Transverse colon (tissue), 4 donors: ENCODE data around the gene GEMIN2.

Source experiments
- EP300 ChIP-seq: sonication (generic); formaldehyde crosslinking; IDR thresholded peaks from one replicate; pipeline ENCODE4 v1.6.1; 2017; ENCODE audit warnings: antibody characterized with exemption, low read depth
- POLR2A ChIP-seq: fragments of 450-650 bp; IDR thresholded peaks from one replicate; pipeline ENCODE4 v1.6.1; 2016; ENCODE audit warnings: antibody characterized with exemption, mild to moderate bottlenecking, moderate library complexity
- POLR2AphosphoS5 ChIP-seq, 3 donors: sonication (generic); formaldehyde crosslinking; IDR thresholded peaks; one replicate each; pipeline ENCODE4 v1.6.1; 2016; ENCODE audit warnings: antibody characterized with exemption in 3 of 3
- TF ChIP-seq, protein P1 (sequence below), 5 experiments: fragments of 200-600 bp in 3 of 5; fragments of 450-650 bp in 2 of 5; sonication (generic) in 3 of 5; IDR thresholded peaks; 1 replicate in 2 of 5; 2 replicates in 3 of 5; pipeline ENCODE4 v1.5.1; 2016 to 2017; ENCODE audit warnings: antibody characterized with exemption in 5 of 5, inconsistent platforms in 3 of 5, mild to moderate bottlenecking in 2 of 5, moderate library complexity in 1 of 5

DNA sequence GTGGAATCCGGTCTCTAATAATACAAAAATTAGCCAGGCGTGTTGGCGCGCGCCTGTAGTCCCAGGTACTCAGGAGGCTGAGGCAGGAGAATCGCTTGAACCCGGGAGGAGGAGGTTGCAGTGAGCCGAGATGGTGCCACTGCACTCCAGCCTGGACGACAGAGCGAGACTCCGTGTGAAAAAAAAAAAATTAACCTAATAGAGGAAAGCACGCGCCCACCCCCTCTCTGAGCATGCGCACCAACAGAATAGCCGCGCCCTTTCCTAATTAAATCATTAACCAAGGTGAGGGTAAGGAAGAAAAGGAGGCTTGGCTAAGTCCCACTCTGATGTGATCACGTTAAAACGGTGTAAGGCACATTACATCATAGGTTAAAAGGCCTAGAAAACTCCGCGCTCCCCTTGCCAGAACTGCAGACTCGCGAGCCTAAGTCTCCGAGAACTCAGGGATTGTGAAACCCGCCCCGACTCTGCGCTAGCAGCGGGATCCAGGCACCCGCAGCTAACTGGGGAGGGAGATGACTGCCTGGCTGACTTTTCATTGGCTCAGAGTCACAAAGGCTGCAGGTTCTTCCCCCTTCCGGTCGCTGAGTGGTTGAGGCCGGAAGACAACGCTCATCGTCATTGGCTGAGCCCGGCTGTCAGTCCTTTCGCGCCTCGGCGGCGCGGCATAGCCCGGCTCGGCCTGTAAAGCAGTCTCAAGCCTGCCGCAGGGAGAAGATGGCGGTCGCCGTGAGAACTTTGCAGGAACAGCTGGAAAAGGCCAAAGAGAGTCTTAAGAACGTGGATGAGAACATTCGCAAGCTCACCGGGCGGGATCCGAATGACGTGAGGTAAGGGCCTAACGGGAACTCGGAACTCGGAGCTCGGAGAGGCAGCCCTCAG lies 60.7 kb downstream of the GEMIN2 start, which contains the start of gene PNN:
- TF ChIP-seq, protein P1, sequence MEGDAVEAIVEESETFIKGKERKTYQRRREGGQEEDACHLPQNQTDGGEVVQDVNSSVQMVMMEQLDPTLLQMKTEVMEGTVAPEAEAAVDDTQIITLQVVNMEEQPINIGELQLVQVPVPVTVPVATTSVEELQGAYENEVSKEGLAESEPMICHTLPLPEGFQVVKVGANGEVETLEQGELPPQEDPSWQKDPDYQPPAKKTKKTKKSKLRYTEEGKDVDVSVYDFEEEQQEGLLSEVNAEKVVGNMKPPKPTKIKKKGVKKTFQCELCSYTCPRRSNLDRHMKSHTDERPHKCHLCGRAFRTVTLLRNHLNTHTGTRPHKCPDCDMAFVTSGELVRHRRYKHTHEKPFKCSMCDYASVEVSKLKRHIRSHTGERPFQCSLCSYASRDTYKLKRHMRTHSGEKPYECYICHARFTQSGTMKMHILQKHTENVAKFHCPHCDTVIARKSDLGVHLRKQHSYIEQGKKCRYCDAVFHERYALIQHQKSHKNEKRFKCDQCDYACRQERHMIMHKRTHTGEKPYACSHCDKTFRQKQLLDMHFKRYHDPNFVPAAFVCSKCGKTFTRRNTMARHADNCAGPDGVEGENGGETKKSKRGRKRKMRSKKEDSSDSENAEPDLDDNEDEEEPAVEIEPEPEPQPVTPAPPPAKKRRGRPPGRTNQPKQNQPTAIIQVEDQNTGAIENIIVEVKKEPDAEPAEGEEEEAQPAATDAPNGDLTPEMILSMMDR (IDR thresholded peaks at IDR 0.05), result peak in 1 of 5 experiments; percentile 25
- TF ChIP-seq POLR2A (peak; percentile 98), POLR2AphosphoS5 (IDR thresholded peaks at IDR 0.05) (peak; percentile 95 to 98 (median 98)), EP300 (no peak)
